Aortic smooth muscle cell (primary cell): ENCODE data around the gene HSPB3. TPM values are rescaled to one million over a fixed set of nuclear protein-coding genes. Genes with fewer than 3 reads are reported as not detected.

Experiments
- total RNA-seq: library from RNA; depleted of rRNA; stranded (reverse); fragments of >200 nt; gene quantifications from 2 replicates; pipeline ENCODE4 v1.2.3, GENCODE V29; 2014

HSPB3 gene, protein sequence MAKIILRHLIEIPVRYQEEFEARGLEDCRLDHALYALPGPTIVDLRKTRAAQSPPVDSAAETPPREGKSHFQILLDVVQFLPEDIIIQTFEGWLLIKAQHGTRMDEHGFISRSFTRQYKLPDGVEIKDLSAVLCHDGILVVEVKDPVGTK
- 0.37 TPM in 1 of 2 replicates, not detected in the other for total RNA-seq

DNA sequence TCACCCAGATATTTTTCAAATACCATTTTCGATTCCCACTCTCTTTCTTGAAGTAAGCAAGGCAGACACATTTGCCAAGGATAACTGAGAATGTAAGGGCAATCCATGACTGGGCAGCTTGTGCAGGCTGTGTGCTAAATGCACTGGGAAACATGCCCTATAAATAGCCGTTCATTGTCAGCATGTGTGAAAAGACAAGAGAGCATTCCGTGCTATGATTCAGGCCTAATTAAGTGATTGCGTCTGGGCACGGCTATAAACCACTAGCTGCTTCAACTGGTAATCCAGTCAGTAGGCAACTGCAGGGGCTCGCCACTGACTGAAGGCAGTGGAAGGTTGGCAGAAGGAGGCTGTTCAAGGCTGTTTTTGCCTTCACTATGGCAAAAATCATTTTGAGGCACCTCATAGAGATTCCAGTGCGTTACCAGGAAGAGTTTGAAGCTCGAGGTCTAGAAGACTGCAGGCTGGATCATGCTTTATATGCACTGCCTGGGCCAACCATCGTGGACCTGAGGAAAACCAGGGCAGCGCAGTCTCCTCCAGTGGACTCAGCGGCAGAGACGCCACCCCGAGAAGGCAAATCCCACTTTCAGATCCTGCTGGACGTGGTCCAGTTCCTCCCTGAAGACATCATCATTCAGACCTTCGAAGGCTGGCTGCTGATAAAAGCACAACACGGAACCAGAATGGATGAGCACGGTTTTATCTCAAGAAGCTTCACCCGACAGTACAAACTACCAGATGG is at the start of gene HSPB3:
Gene HSPB3 (plus strand): TSS at position 287 of the 745 bp plus-strand sequence. CDS start 91 bp downstream, at position 378.

Other genes with a start within 250 kb of the HSPB3 start
- 16.8 and 31.1 TPM in 2 replicates for gene ARL15, start 145.1 kb upstream of the HSPB3 start, total RNA-seq
- gene SNX18, start 62.1 kb downstream of the HSPB3 start, total RNA-seq = 36.7 and 47.8 TPM in 2 replicates